HG02571 (cell line): ENCODE data around the gene KCNH1.

ENCODE experiments used
- ATAC-seq: cut with Tn5 transposase; IDR thresholded peaks from one replicate; pipeline ENCODE4 v1.9.1; 2021; ENCODE audit warnings: mild to moderate bottlenecking, moderate library complexity; ENCODE audit not compliant: unreplicated experiment

Gene KCNH1

DNA sequence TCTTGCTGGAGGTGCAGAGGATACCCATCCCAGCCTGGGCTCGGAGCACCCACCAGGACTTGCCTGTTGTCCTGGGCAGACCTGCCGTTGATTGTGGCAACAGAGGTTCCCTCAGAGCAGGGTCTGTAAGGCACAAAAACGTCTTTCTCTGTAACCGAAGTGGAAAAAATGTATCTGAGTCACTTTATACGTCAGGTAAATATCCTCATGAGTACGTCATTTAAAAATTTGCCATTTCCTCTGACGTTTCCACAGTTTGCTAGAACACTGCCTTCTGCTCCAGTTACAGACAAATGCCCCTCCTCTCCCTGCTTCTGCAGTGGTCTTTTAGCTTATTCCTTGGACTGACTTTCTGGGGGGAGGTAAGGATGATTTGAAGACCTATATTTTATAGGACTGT lies 478.4 kb downstream of the KCNH1 start:
- ATAC-seq, result no peak

DNA sequence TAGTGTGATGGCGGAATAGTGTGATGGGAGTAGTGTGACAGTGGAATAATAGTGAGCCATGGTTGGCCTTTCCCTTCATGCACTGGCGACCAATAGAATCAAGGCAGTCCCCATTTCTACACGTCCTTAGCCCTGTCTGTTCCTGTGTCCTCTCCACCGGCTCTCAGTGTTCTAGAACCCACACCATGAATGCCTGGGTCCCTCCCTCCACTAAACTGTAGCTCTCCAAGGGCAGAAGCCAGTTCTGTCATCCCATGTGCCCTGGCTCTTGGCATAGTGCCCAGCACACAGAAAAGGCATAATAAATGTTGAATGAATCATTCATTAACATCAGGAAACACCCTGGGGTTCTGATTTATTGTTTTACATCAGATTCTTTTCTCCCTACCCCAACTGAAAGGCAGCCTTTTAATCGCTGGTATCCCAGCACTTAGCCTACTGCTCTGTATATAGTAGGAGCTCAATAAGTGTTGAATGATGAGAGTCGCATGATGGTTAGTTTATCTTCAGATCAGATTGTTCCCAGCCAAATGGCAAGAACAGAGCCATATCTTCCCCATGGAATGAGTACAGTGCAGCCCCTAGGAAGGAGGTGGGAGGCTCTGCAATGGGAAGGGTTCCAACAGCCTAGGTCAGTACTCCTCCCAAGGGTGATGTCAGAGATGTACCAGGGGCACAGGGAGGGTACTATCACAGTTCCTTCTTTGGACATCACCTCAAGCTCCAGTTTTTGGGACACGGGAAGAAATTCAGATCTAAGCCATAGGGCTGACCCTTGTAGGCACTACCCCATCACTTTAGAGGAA lies 479.6 kb downstream of the KCNH1 start:
- no peak for ATAC-seq

DNA sequence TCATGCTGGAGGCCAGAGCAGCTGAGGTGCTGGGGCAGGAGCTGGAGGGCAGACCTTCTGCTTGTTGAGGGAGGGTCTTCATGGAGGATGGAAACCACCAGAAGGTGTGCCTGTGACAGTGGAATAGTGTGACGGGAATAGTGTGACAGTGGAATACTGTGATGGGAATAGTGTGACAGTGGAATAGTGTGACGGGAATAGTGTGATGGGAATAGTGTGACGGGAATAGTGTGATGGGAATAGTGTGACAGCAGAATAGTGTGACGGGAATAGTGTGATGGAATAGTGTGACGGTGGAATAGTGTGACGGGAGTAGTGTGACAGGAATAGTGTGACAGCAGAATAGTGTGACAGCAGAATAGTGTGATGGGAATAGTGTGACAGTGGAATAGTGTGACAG lies 480.2 kb downstream of the KCNH1 start:
- no peak for ATAC-seq

DNA sequence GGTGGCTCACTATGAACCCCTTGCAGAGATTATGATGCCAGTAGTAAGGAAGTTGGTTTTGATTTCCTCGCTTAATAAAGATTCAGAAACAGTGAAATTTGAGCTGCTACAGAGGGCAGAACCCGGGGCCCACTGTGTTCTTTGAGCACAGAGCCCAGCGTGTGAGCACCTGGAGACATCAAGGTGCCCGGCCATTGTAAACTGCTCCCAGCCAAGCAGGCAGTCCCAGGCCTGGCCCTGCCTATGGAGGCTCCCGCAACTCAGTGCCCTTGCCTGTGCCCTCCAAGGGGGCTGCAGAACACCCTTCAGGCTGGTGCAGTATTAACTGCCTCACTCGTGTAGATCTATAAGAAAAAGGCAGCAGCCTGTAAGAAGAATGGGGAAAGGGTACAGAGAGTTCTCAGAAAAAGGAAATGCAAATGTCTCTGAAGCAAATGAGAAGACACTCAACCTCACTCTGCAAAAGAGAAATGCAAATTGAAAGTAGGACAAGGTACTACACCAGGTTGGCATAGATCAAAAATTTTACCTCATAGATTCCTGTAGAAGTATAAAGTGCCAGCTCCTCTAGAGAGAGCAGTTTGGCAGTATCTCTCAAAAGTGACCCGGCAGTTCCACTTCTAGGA lies 481.5 kb downstream of the KCNH1 start:
- no peak for ATAC-seq

DNA sequence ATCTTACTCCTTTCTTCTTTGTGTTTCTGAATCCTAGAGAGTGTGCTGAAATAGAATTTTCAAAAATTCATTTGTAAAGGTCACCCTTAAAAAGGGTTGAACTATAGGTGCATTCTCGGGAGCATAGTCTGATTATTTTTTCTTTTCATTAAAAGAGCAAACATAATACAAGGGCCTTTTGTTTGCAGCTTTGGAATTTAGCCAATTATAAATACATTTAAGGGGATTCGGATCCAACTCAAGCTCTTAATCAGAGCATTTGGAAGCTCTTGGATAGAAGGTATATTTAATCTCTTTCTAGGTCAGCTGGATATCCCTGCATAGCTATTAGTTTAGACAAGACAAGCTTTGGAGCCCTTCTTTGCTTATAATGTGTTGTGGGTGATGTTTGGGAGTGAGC lies 483.5 kb downstream of the KCNH1 start:
- no peak for ATAC-seq

DNA sequence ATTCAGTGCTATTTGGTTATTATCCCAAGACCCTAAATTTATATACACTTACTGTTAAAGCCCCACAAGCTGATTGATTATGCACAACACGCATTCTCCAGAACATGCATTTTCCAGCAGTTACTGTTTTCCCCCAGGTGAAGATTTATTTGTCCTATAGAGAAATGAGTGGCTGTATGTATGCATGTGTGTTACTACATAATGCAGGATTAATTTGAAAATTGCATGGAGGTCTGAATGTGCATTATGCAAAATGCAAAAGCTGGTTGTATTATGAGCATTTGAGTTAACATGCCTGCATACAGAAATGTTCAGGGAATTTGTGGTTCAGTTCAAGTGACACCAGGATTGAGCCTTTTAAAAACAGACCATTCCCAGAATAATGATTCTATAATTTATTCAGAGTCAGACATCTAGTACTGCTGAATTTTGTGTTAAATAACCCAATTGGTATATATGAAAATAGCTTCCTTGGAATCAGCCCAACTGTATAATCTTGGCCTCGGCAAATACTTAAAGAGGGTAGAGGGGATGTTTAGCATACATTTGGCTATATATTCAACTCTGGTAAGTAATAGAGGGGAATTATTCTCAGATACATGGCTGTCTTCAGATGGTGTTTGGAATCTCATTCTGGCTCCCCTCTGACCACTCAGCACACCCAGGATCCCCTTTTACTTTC lies 485.2 kb downstream of the KCNH1 start:
- no peak for ATAC-seq

DNA sequence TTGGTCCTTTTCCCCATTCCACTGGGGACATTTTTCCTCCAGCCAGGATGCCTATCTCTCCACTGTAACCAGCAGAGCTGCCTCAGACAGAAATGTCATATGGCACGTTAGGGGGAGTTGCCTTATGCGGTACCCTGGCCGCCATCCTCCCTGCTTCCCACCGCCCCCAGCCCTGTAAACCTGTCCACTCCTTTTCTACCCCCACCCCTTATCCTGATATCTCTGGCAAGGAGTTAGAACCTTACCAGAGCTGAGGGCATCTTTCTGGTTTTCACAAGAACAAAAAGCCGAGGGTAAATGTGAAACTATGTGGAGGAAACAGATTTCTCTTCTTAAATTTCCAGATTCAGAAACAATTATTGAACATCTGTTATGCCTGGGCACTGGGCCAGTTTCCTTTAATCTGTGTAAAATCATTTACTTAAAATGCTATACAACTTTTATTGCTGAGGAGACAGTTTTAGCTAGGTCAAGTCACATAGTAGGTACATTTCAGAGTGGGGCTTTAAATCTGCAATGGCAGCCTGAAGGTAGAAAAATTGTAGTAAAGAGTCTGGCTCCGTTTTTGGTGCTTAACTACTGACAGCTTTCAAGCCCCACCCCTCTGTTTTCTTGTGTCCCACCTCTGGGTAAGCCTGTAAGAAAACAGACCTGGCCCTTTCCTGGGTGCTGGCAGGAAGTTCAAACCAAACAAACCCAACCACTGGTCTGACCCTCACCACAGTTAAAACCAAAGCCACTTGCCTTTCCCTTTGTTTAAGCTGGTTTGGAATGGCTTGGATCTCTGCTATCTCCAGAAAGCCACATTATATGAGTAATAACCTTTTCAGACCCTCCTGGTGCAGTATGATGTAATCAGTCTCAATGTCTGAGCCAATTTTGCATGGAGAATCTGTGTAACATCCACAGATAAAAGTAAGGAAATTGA lies 486.3 kb downstream of the KCNH1 start:
- ATAC-seq, result no peak

DNA sequence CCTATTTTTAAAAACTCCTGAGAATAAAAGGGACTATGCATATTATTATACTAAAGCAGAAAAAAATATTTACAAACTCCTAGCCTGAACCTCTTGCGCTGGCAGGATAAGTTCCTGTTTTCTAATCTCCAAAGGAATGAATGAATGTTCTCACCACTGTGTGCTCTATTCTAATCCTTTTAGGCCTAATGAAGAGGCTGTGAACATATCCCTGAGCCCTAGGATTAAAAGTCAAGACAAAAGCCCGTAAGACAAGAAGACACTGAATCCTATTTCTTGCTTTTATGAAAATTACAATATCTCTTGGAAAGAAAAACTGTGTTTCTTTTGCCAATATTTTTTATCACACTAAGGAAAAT lies 487.7 kb downstream of the KCNH1 start:
- ATAC-seq, result no peak

DNA sequence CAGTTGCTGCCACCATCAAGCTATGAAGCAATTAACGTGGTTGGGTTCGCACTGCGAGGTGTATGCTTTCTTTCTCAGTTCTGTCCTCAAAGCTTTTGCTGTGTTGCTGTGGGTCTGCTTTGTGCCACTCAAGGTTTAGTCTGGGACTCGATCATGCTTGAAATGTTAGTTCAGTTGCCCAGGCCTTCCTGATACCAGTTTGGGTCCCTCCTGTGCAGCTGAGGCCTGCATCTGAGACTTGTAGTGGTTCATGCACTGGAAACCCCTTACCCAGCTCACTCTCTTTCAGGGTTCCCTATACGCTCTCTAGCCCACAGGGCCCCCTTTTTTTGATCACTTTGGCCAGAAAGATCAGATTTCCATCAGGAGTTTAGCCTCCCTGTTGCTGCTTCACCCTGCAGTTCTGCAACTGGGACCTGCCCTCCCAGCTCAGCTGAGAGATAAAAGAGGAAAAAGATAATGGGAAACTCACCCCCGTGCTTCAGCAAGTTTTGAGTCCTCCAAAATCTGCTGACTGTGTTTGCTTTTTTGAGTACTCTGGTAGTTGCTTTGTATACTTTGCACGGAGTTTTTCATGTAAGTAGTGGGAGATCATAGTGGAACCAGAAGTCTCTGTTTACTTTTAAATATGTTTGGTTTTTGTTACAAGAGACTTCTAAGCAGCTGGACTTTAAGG lies 488.2 kb downstream of the KCNH1 start:
- no peak for ATAC-seq

DNA sequence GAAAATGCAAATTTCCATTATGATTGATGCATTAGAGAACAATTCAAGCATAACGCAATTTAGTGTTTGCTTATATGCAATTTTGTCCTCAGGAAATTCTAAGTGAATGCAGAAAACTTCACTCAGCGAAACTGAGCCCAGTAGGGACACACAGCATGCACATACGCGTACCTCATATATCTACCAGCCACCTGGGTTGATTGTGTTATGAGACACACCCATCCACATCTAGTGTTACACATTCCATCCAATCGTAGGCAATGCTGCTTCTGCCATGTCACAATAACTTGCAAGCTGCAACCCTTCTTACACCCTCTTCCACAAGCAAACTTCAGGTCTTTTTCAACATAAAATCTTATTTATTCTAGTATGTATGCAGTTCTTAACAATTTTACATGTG lies 492.4 kb downstream of the KCNH1 start:
- ATAC-seq, result no peak

DNA sequence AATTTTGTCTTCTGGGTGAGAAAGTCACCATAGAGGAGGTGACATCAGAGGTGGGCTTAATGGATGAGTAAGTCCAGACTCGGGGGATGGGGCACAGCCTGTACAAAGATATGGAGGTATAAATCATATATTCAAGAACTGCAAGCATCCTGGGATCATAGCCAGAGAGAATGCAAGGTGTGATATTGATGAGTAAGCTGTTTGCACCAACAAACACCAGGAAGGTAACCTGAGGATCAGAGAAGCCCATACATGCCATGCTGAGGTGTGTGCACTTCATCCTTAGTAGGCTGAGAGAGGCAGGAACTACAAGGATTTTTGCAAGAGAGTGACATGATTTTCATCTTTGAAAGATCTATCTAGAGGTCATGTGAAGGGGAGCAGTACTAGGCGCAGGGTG lies 498.8 kb downstream of the KCNH1 start:
- ATAC-seq, result no peak

DNA sequence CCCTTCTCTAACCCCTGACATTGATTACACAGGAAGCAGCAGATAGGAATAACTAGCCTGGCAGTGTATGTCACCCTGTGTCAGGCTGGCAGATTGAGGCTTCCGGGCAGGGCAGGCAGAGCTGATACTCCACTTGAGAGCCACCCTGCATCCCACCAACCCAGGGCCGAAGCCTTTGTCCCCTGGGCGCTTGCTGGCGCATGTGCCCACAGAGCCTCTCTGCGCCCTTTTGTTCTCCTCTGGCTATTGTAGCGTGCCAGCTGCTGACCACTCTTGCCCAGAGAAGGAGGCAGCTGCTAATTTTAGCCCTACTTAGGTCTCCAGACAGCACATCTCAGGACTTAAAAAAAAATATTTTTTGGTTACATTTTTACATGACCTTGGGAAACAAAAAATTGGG lies 500.3 kb downstream of the KCNH1 start:
- ATAC-seq, result no peak

DNA sequence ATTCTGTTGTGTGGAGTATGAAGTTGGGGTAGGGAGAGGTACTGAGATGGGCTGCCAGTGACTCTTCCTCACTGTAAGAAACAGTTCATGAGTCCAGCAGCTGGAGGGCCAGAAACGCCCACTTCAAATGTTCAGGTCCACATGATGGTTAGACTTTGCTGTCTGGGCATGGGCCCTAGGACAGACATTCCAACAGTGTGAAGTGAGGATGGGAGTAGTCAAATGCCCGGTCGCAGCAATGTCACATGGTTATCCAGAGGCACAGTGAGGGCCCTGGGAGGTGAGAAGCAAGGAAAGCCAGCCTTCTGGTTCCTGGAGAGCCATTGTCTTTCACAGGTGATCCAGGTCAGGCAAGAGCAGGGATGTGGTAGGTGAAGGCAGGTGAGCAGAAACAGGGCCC lies 500.8 kb downstream of the KCNH1 start:
- ATAC-seq, result no peak

DNA sequence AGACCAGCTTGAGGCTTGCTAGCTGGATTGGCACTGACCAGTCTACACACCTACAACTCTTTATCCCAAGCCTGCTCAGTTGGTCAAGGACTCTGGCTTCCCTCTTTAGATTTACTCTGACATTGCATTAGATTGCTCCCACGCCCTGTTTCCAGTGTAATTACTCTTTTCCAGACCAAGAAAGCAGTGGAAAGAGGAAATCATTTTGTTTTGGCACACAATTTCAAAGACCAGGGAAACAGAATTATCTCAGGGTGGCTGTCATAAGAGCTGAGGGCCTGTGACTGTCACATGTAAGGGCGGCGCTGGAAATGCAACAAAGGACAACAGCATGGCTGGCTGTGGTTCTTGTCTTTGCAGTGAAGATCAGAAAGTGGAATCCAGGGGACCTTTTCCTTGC lies 502.5 kb downstream of the KCNH1 start:
- no peak for ATAC-seq

DNA sequence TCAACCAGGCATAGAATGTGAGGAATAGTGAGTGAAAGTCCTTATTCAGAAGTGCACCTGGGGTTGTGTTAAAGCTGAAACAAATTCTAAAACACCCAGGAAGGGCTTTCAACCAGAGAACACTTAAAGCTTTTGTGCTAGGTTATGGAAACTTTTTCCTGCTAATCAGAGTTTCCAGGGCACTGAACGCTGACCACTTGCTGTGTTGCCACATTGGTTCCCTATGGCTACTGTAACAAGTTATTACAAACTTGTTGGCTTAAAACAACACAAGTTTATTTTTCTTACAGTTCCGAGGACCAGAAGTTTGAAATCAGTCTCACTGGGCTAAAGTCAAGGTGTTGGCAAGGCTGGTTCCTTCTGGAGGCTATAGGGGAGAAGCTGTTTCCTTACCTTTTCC lies 504.7 kb downstream of the KCNH1 start:
- ATAC-seq, result no peak

DNA sequence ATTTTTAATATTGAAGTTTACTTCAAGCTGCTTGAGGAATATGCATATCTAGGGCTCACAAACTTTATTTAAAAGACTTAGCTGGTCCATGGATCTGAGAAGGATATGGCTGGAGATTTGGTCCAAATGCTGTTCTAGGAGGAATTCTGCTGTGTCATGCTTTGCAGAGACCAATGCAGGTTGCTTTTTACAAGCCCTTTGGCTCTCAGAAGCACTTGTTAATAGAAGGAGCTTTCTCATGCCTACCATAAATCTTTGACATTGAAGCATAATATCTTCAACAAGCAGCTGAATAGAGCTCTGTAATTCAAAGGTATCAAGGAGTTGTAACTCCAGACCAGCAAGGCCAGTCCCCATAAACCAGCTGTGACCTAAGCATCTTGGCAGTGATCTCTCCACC lies 506.2 kb downstream of the KCNH1 start:
- ATAC-seq, result no peak
